ENCODE measurements around the gene FAM107A.

Gene FAM107A

DNA sequence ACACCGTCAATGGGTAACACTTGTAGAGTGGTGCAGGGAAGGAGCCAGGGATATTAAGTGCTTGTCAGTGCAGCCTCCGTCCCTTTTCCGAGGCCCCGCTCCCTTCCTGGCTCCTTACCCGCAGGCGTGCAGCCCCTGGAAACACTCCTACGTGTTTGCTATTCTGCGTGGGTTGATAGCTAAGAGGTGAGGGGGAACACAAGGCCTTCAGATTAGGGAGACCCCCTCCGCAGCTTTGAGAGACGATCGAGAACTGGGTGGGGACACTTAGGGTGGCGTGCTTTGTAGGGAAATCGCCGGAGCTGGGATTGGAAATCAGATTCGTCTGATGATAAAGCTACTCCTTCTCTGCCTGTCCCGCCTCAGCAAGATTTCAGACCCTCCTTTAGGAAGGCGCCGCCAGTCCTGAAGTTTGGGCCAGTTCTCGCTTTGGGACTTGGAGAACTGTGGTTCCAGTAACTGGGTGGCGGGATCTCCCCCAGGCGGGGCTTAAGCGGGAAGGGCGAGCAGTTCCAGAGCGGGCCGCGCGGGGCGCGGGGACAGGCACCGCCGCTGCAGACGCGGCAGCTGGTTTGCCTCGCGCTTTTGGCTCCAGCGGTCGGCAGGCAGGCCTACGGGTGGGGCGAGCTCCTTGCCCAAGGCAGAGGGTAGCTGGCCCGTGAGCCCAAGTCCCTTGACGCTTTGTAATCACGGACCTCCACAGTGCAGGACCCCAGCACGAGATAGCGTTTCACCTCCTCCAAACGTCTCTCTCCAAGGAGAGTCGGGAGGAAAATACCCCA lies 8.0 kb upstream of the FAM107A start:
- peak; percentile 68 for DNase-seq (ENCODE audit: low read depth)
- H3K4me3 ChIP-seq (ENCODE audit: low read length), result peak overlapping the region; percentile 54
- TF ChIP-seq, protein P1, sequence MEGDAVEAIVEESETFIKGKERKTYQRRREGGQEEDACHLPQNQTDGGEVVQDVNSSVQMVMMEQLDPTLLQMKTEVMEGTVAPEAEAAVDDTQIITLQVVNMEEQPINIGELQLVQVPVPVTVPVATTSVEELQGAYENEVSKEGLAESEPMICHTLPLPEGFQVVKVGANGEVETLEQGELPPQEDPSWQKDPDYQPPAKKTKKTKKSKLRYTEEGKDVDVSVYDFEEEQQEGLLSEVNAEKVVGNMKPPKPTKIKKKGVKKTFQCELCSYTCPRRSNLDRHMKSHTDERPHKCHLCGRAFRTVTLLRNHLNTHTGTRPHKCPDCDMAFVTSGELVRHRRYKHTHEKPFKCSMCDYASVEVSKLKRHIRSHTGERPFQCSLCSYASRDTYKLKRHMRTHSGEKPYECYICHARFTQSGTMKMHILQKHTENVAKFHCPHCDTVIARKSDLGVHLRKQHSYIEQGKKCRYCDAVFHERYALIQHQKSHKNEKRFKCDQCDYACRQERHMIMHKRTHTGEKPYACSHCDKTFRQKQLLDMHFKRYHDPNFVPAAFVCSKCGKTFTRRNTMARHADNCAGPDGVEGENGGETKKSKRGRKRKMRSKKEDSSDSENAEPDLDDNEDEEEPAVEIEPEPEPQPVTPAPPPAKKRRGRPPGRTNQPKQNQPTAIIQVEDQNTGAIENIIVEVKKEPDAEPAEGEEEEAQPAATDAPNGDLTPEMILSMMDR (IDR thresholded peaks at IDR 0.05; ENCODE audit: insufficient read depth, low read depth, low read length, missing control alignments), result peak; percentile 67

DNA sequence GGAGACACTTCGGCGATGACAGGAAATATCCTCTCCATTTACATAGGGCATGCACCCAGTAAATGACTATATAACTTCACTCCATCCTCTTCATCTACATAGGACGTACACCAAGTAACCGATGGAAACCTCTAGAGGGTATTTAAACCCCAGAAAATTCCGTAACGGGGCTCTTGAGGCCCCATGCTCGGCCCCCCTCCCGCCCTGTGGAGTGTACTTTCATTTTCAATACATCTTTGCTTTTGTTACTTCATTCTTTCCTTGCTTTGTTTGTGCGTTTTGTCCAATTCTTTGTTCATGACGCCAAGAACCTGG lies 7.5 kb upstream of the FAM107A start:
- TF ChIP-seq, protein P1 (IDR thresholded peaks at IDR 0.05; ENCODE audit: insufficient read depth, low read depth, low read length, missing control alignments), result no peak
- DNase-seq (ENCODE audit: low read depth), result no peak
- peak overlapping the region; percentile 54 for H3K4me3 ChIP-seq (ENCODE audit: low read length)

DNA sequence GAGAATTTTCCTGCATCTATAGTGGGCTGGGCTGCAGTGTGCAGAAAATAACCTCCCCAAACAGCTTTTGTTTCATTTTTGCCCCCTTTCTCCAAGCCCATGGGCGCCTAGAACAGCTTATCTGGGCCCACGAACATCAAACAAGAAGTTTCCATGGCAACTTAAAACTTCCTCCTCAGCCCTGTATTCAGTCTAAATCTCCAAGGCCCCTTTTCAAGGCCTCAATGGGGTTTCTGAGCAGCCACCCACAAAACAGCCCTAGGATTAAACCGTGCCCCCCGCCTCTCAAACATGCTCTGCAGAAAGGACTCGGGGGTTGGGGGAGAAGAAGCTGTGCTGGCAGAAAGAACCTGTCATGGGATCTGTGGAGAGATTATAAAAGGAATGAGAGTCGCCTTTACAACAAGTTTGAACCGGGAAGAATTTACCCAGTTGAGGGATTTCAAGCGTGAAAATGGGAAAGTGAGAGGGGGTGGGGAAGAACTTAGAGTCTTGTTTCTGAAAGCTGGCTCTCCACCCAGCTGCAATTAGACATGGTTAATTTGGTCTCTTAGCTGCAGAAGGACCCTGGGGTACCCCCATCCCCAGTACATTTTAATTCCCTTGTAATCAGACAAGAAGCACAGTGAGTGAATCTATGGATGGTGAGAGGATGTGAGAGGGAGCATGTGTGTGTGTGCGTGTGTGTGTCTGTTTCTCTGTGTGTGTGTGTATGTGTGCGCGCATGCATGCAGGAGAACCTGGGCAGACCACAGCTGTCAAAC lies 4.3 kb upstream of the FAM107A start:
- TF ChIP-seq, protein P1 (IDR thresholded peaks at IDR 0.05; ENCODE audit: insufficient read depth, low read depth, low read length, missing control alignments), result no peak
- no peak overlapping the region for H3K4me3 ChIP-seq (ENCODE audit: low read length)
- DNase-seq (ENCODE audit: low read depth), result no peak

DNA sequence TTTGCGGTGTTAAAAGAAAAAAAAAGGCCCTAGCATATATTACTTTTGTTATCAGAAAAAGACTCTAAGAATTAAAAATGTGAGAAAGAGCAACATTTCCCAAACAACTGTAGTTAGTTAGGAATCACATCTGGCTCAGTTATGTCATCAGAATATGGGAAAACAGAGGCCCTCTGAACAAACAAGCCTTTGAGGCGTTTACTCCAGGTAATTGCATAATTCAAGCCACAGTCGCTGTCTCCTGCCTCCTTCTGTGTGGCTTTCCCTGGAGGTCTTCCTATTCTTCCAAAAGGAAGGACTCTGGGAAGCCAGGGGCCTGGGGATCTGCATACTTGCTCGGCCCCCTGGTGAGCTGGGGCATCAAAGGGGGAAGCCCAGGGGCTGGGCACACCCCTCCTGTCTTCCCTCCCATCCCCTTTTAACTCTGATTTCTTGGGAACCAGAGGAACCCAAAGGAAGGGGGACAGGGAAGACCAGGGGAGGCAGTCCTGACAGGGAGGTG lies 3.7 kb upstream of the FAM107A start:
- DNase-seq (ENCODE audit: low read depth), result peak; percentile 24
- TF ChIP-seq, protein P1 (IDR thresholded peaks at IDR 0.05; ENCODE audit: insufficient read depth, low read depth, low read length, missing control alignments), result no peak
- H3K4me3 ChIP-seq (ENCODE audit: low read length), result no peak overlapping the region

DNA sequence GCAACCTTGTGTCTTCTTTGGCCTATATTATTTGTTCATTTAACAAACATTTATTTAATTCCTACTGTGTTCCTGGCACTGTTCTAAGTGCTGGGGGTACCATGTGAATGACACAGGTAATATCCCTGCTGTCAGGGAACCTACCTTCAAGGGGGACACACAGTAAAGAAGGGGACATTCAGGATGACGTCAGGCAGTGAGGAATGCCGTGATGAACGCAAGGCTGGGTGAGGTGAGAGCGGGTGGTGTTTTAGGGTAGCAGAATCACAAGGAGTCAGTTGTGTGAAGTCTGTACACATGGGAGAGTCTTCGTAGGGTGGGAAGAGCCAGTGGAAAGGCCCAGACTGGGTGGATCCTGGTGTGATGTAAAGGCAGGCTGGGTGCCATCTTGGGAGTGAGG lies 1.7 kb upstream of the FAM107A start:
- H3K4me3 ChIP-seq (ENCODE audit: low read length), result no peak overlapping the region
- TF ChIP-seq, protein P1 (IDR thresholded peaks at IDR 0.05; ENCODE audit: insufficient read depth, low read depth, low read length, missing control alignments), result no peak
- DNase-seq (ENCODE audit: low read depth), result no peak

DNA sequence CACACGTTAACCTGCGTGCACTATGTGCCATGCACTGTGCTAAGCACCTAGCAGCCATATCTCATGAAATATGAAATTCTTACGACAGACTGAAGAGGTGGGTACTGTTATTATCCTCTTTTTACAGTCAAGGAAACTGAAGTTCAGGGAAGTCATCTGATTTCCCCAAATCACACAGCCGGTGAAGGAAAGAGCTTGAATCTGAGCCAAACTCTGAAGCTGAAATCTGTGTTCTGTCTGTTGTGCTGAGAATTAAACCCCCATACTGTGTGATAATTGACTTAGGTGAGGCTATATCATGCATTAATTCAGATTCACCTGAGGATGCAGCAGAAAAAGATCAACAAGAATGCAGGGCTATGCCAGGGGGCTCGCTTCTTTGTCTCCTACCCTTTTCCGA lies 475 bp downstream of the FAM107A start:
- DNase-seq (ENCODE audit: low read depth), result no peak
- TF ChIP-seq, protein P1 (IDR thresholded peaks at IDR 0.05; ENCODE audit: insufficient read depth, low read depth, low read length, missing control alignments), result no peak

More for the DNA sequence above, 475 bp downstream of the FAM107A start:
- no peak overlapping the region for H3K4me3 ChIP-seq (ENCODE audit: low read length)

All from epithelial cell of esophagus (primary cell).